ENCODE data around the gene MARF1.

Gene MARF1

DNA sequence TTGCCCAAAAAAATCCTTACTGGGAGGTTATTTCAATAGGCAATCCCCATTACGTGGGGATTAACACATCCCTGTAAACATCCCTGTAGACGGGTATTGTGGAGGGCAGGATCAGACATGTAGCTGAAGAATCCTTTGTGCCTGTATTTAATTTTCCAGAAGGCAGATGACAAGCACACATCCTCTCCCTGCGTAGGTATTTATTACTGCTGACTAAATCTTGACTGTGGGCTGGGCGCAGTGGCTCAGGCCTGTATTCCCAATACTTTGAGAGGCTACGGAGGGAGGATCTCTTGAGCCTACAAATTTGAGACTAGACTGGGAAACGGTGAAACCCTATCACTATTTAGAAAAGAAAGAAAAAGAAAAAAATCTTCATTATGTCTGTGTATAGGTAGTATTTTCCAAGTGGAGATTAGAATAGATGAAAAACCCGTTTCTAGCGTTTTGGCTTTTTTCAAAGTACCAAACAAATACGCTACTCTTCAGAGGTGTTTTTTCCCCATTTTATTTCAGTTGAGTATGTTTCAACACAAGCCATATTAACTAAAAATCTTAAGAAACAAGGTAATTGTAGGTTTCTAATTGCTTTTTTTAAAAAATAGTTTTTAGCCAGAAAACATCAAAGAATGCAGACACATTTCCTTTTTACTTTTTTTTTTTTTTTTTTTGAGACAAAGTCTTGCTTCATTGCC is 1.5 kb upstream of the MARF1 start:
- TF ChIP-seq, protein P1, sequence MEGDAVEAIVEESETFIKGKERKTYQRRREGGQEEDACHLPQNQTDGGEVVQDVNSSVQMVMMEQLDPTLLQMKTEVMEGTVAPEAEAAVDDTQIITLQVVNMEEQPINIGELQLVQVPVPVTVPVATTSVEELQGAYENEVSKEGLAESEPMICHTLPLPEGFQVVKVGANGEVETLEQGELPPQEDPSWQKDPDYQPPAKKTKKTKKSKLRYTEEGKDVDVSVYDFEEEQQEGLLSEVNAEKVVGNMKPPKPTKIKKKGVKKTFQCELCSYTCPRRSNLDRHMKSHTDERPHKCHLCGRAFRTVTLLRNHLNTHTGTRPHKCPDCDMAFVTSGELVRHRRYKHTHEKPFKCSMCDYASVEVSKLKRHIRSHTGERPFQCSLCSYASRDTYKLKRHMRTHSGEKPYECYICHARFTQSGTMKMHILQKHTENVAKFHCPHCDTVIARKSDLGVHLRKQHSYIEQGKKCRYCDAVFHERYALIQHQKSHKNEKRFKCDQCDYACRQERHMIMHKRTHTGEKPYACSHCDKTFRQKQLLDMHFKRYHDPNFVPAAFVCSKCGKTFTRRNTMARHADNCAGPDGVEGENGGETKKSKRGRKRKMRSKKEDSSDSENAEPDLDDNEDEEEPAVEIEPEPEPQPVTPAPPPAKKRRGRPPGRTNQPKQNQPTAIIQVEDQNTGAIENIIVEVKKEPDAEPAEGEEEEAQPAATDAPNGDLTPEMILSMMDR (IDR thresholded peaks at IDR 0.05; ENCODE audit: low read depth, low read length) = no peak
- no peak for DNase-seq (ENCODE audit: extremely low read depth, low read depth)

DNA sequence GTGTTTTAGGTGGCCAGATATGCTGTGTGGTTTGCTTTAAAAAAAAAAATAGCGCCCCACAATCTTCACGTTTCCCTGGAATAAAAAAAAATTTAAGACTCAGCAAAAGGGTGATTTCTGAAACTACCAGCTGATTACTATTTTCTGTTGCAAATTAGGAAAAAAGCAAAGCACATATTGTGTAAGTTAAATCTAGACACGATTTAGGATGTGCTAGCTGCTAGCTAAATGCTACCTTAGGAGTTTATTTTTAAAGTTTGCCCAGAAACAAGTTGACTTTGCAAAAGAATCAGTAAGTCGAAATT is 944 bp upstream of the MARF1 start:
- DNase-seq (ENCODE audit: extremely low read depth, low read depth) = no peak
- TF ChIP-seq, protein P1 (IDR thresholded peaks at IDR 0.05; ENCODE audit: low read depth, low read length) = no peak

DNA sequence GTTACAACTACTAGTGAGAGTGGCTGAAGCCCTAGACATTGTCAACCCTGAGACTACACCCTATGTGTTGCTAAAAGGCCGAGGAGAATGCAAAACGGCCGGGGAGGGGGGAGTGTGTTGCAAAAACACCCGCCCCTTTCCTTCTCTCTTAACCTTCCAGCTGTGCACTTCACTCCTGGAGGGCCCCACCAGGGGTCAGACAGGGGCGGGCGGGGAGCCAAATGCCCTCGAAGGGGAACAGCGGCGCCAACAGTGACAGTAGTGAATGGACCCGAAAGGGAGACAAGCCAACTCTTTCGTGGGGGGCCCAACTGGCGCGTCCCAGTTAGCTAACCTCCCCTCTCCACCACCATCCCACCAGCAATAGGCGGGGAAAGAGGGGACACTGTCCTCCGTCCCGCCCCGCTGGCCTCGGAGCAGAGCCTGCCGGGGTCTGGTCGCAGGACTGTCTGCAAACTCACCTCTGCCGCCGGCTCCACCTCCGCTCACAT is 352 bp downstream of the MARF1 start:
- TF ChIP-seq, protein P1 (IDR thresholded peaks at IDR 0.05; ENCODE audit: low read depth, low read length) = peak; percentile 29
- DNase-seq (ENCODE audit: extremely low read depth, low read depth) = no peak

DNA sequence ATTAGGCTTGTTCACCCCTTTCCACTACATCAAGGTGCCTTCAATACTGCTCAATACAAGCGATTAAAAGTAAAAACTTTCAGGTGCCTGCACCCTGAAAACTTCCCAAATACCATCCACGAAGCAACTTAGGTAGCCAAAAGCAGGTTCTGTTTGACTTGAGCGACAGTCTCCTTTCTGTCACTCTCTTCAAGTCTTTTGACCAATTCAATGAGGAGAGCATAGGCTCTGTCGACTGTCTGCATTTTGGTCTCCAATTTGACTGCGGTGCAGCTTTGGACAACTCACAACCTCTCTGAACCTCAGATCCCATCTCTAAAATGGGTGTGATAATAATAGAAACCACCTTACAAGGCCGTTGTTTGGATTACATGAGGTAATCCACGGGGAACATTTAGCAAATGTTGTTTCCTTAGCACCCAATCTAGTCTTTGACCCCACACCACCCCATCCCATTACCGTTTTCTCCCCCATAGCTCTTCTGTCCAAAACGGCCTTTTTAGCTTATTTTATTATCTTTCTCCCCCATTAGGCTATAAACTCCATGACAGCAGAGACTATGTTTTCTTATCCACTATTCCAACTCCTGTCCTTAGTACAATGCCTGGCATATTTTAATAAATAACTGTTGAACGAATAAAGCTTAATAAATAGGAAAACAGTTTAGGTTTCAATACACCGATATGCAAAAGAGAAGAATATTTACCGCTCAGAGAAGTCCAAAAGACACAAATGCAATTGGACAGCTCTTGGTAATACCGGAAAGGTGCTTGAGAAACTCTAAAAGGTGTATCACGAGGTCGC is 999 bp downstream of the MARF1 start:
- TF ChIP-seq, protein P1 (IDR thresholded peaks at IDR 0.05; ENCODE audit: low read depth, low read length) = no peak
- DNase-seq (ENCODE audit: extremely low read depth, low read depth) = no peak

- TF ChIP-seq, protein P1 (IDR thresholded peaks at IDR 0.05; ENCODE audit: low read depth, low read length) = no peak
- no peak for DNase-seq (ENCODE audit: extremely low read depth, low read depth)
These were observed 2.0 kb downstream of the MARF1 start for GRCh38 chr16:15640966-15641365.

GRCh38 chr16:15639061-15639568 is 3.8 kb downstream of the MARF1 start:
- DNase-seq (ENCODE audit: extremely low read depth, low read depth) = no peak
- TF ChIP-seq, protein P1 (IDR thresholded peaks at IDR 0.05; ENCODE audit: low read depth, low read length) = no peak

DNA sequence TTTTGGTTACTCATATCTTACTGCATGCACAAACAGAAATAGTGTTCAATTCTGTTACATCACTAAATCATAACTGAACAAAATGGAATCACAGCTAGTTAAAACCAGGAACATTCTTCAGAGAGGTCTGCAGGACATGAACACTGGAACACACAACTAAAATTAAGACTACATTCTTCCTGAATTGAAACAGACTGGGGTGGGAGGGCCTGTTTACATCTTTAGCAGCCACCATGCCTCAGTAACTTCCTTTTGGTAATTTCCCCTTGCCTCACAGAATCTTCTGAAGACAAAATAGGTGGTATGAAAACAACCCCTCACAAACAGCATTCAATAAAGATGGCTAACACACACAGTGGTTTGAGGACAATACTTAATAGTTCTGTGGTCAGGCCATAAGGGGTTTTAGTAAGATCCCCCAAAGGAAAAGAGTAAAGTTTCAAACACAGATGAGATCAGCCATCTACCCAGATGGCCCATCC is 6.5 kb downstream of the MARF1 start:
- TF ChIP-seq, protein P1 (IDR thresholded peaks at IDR 0.05; ENCODE audit: low read depth, low read length) = no peak
- no peak for DNase-seq (ENCODE audit: extremely low read depth, low read depth)

All from AG09319 (cell line).